SK-N-SH (cell line): Measurements from ENCODE around the gene LRRC45. TPM values are rescaled to one million over a fixed set of nuclear protein-coding genes. Genes with fewer than 3 reads are reported as not detected.

Experiments
- CTCF ChIA-PET: fragments of 300-600, 350-600 bp; formaldehyde crosslinking; extraction: SDS; loops from one replicate; lab custom pipeline; 2021; lab: Yijun Ruan, JAX
- POLR2A ChIA-PET: fragments of 350-600 bp; sonication (Branson Sonifier 250); formaldehyde crosslinking; extraction: SDS; loops from one replicate; lab custom pipeline; 2020; ENCODE audit warnings: antibody characterized with exemption, inconsistent platforms; lab: Yijun Ruan, JAX
- DNase-seq: peaks from one replicate; pipeline ENCODE4 v3.0.0; 2012
- H2AFZ ChIP-seq: fragments of 200-600 bp; sonication (generic); 2 replicates; pipeline ENCODE4 v1.8.1; 2016; ENCODE audit warnings: antibody characterized with exemption, mild to moderate bottlenecking, low read depth
- H3F3A ChIP-seq: fragments of 200-600 bp; sonication (generic); replicated peaks from 2 replicates; pipeline ENCODE3; 2016; ENCODE audit warnings: antibody characterized with exemption, mild to moderate bottlenecking; ENCODE audit not compliant: insufficient read depth
- H3K27ac ChIP-seq, 2 experiments: fragments of 200-500 bp in 1 of 2; fragments of 200-600 bp in 1 of 2; sonication (Bioruptor generic) in 1 of 2; sonication (generic), shearing (Covaris generic) in 1 of 2; 2 replicates each; pipeline versions ENCODE4 v1.5.1 to v1.6.1; 2014 to 2016; ENCODE audit warnings: low read depth in 2 of 2, inconsistent platforms in 1 of 2, low read length in 1 of 2, mild to moderate bottlenecking in 1 of 2, mixed read lengths in 1 of 2
- H3K27me3 ChIP-seq: fragments of 200-600 bp; sonication (generic), shearing (Covaris generic); 2 replicates; pipeline ENCODE4 v1.6.1; 2016; ENCODE audit warnings: mixed run types; ENCODE audit not compliant: insufficient read depth
- H3K36me3 ChIP-seq, 2 experiments: fragments of 200-500 bp in 1 of 2; fragments of 200-600 bp in 1 of 2; sonication (Bioruptor generic) in 1 of 2; sonication (generic) in 1 of 2; replicated peaks in 1 of 2; 2 replicates each; pipeline versions ENCODE3 to v1.5.1; 2014 to 2016; ENCODE audit warnings: low read length in 1 of 2, mild to moderate bottlenecking in 1 of 2; ENCODE audit not compliant: insufficient read depth in 2 of 2, control insufficient read depth in 1 of 2
- H3K4me1 ChIP-seq, 2 experiments: fragments of 200-500 bp in 1 of 2; fragments of 200-600 bp in 1 of 2; sonication (Bioruptor generic) in 1 of 2; sonication (generic), shearing (Covaris generic) in 1 of 2; 2 replicates each; pipeline versions ENCODE4 v1.5.1 to v1.6.1; 2014 to 2016; ENCODE audit warnings: low read depth in 1 of 2, low read length in 1 of 2, mixed run types in 1 of 2; ENCODE audit not compliant: insufficient read depth in 2 of 2, control insufficient read depth in 1 of 2
- H3K4me2 ChIP-seq: fragments of 200-600 bp; sonication (generic), shearing (Covaris generic); 2 replicates; pipeline ENCODE4 v1.6.1; 2017; ENCODE audit warnings: mixed run types
- H3K4me3 ChIP-seq, 2 experiments: fragments of 200-500 bp in 1 of 2; fragments of 200-600 bp in 1 of 2; sonication (Bioruptor generic) in 1 of 2; sonication (generic), shearing (Covaris generic) in 1 of 2; 2 replicates each; pipeline versions ENCODE4 v1.5.1 to v1.8.1; 2014 to 2016; ENCODE audit warnings: low read depth in 2 of 2, inconsistent platforms in 1 of 2, low read length in 1 of 2, mild to moderate bottlenecking in 1 of 2, mixed read lengths in 1 of 2, moderate library complexity in 1 of 2
- H3K79me2 ChIP-seq: fragments of 200-600 bp; sonication (generic); 2 replicates; pipeline ENCODE4 v1.8.1; 2017; ENCODE audit warnings: mild to moderate bottlenecking; ENCODE audit not compliant: insufficient read depth
- H3K9ac ChIP-seq: fragments of 200-600 bp; sonication (generic); 2 replicates; pipeline ENCODE4 v1.6.1; 2017; ENCODE audit warnings: mixed run types
- H3K9me2 ChIP-seq: fragments of 200-600 bp; sonication (generic); 2 replicates; pipeline ENCODE4 v1.6.1; 2017; ENCODE audit warnings: mixed run types
- H3K9me3 ChIP-seq: fragments of 200-600 bp; sonication (generic); 2 replicates; pipeline ENCODE4 v1.6.1; 2017; ENCODE audit warnings: mixed run types, mild to moderate bottlenecking, moderate library complexity
- H4K20me1 ChIP-seq: fragments of 200-600 bp; sonication (generic); 2 replicates; pipeline ENCODE4 v1.6.1; 2017; ENCODE audit warnings: mild to moderate bottlenecking, mixed run types; ENCODE audit not compliant: insufficient read depth
- ELF1 ChIP-seq: IDR thresholded peaks from 2 replicates; pipeline ENCODE4 v1.4.0; 2012
- EP300 ChIP-seq, 2 experiments: IDR thresholded peaks; 2 replicates each; pipeline versions ENCODE4 v1.4.0 to v1.6.1; 2012; ENCODE audit warnings: borderline replicate concordance in 1 of 2, low read depth in 1 of 2, low read length in 1 of 2
- EZH2phosphoT487 ChIP-seq: fragments of 200-600 bp; sonication (generic); IDR thresholded peaks from 2 replicates; pipeline ENCODE4 v1.6.1; 2017; ENCODE audit warnings: low read depth, mixed run types, mild to moderate bottlenecking, antibody characterized with exemption, moderate library complexity, borderline replicate concordance
- FOSL2 ChIP-seq: IDR thresholded peaks from 2 replicates; pipeline ENCODE4 v1.4.0; 2012; ENCODE audit warnings: low read depth, mild to moderate bottlenecking, moderate library complexity, borderline replicate concordance
- FOXJ3 ChIP-seq: sonication (generic); formaldehyde crosslinking; IDR thresholded peaks from 2 replicates; pipeline ENCODE4 v1.5.1; 2020; ENCODE audit warnings: mild to moderate bottlenecking, missing genetic modification reagents
- GABPA ChIP-seq: IDR thresholded peaks from 2 replicates; pipeline ENCODE4 v1.4.0; 2012; ENCODE audit warnings: low read depth, mild to moderate bottlenecking
- GATA2 ChIP-seq: sonication (generic); formaldehyde crosslinking; IDR thresholded peaks from 2 replicates; pipeline ENCODE4 v1.5.0; 2020; ENCODE audit warnings: mild to moderate bottlenecking, missing genetic modification reagents
- JUND ChIP-seq: IDR thresholded peaks from 2 replicates; pipeline ENCODE4 v1.4.0; 2012
- MEF2A ChIP-seq: IDR thresholded peaks from 2 replicates; pipeline ENCODE4 v1.4.0; 2012; ENCODE audit warnings: low read depth, borderline replicate concordance
- MXI1 ChIP-seq: IDR thresholded peaks from 2 replicates; pipeline ENCODE4 v1.6.1; 2012; ENCODE audit warnings: mild to moderate bottlenecking, low read depth, low read length, improper control_type of control experiment
- PBX3 ChIP-seq: IDR thresholded peaks from 2 replicates; pipeline ENCODE4; 2012
- RAD21 ChIP-seq: IDR thresholded peaks from 2 replicates; pipeline ENCODE4 v1.6.1; 2012; ENCODE audit warnings: mild to moderate bottlenecking, low read length
- RCOR1 ChIP-seq: fragments of 150-350 bp; IDR thresholded peaks from 2 replicates; pipeline ENCODE4 v1.6.1; 2017; ENCODE audit warnings: antibody characterized with exemption, low read length
- REST ChIP-seq: IDR thresholded peaks from 2 replicates; pipeline ENCODE4 v1.6.1; 2012; ENCODE audit warnings: mild to moderate bottlenecking, low read depth, low read length, moderate library complexity
- SIN3A ChIP-seq: IDR thresholded peaks from 2 replicates; pipeline ENCODE4 v1.6.1; 2012; ENCODE audit warnings: low read depth, mild to moderate bottlenecking, low read length, moderate library complexity, borderline replicate concordance
- SMC3 ChIP-seq: IDR thresholded peaks from 2 replicates; pipeline ENCODE4 v1.6.1; 2012; ENCODE audit warnings: low read depth, low read length, improper control_type of control experiment
- YY1 ChIP-seq: IDR thresholded peaks from 2 replicates; pipeline ENCODE4 v1.4.0; 2012; ENCODE audit warnings: low read depth, mild to moderate bottlenecking
- ZBTB33 ChIP-seq: IDR thresholded peaks from 2 replicates; pipeline ENCODE4 v1.4.0; 2012; ENCODE audit warnings: low read depth, borderline replicate concordance
- WGBS: methylation state at CpG from one replicate; pipeline ENCODE4 v1.1.6; 2017; ENCODE audit warnings: low lambda C conversion rate; 5-methylcytosine and 5-hydroxymethylcytosine counted together
- polyA plus RNA-seq, 3 experiments: library from polyadenylated mRNA; depleted of rRNA; stranded (reverse); fragments of >200 nt; gene quantifications; 2 replicates each; pipeline ENCODE4 v1.2.3, GENCODE V29; 2012
- TF ChIP-seq, protein P1 (sequence below): fragments of 200-600 bp; sonication (generic); IDR thresholded peaks from 2 replicates; pipeline ENCODE4 v1.6.1; 2017; ENCODE audit warnings: antibody characterized with exemption, mild to moderate bottlenecking, moderate library complexity

The LRRC45 gene
- polyA plus RNA-seq, 1 of the 3 experiments (the other 2 are of a cell fraction): 31.5 TPM

- Histone ChIP-seq H3K9ac (no peak overlapping the region), H3K27me3 (no peaks in the 10 kb centered on the region), H3K4me3 (no peak overlapping the region)
- TF ChIP-seq GATA2: no peak
- no peak for TF ChIP-seq RCOR1
- TF ChIP-seq ZBTB33: no peak
- TF ChIP-seq SIN3A: no peak
- TF ChIP-seq, protein P1, sequence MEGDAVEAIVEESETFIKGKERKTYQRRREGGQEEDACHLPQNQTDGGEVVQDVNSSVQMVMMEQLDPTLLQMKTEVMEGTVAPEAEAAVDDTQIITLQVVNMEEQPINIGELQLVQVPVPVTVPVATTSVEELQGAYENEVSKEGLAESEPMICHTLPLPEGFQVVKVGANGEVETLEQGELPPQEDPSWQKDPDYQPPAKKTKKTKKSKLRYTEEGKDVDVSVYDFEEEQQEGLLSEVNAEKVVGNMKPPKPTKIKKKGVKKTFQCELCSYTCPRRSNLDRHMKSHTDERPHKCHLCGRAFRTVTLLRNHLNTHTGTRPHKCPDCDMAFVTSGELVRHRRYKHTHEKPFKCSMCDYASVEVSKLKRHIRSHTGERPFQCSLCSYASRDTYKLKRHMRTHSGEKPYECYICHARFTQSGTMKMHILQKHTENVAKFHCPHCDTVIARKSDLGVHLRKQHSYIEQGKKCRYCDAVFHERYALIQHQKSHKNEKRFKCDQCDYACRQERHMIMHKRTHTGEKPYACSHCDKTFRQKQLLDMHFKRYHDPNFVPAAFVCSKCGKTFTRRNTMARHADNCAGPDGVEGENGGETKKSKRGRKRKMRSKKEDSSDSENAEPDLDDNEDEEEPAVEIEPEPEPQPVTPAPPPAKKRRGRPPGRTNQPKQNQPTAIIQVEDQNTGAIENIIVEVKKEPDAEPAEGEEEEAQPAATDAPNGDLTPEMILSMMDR: no peak
- TF ChIP-seq FOSL2: no peak
- no peak for TF ChIP-seq MEF2A
- no peak for TF ChIP-seq YY1
- no peak for TF ChIP-seq MXI1
- no peak for TF ChIP-seq GABPA
- no peak for TF ChIP-seq SMC3
- no peak for TF ChIP-seq REST
- no peak for TF ChIP-seq FOXJ3 (CRISPR knock-in tag)
- no peak for TF ChIP-seq JUND
- no peak for TF ChIP-seq PBX3
- TF ChIP-seq EZH2phosphoT487: no peak
- no peak for TF ChIP-seq EP300 (IDR thresholded peaks at IDR 0.05; ENCODE audit: borderline replicate concordance in 1 of 2, low read depth in 1 of 2, low read length in 1 of 2)
- TF ChIP-seq ELF1: no peak
- no peak for TF ChIP-seq RAD21
- TF ChIP-seq, all 33 proteins: peak for 0
- Histone ChIP-seq H3K9me2 (no peaks in the 10 kb centered on the region), H3K79me2 (peaks cover 49% of the 10 kb centered on the region), H2AFZ (no peak overlapping the region), H3F3A (peaks cover 20% of the 10 kb centered on the region), H3K9me3 (no peaks in the 10 kb centered on the region), H4K20me1 (peaks cover 14% of the 10 kb centered on the region; the same call in 1 of the 2 replicates), H3K27ac (no peak overlapping the region; a peak in 1 of 4 replicates), H3K36me3 (peaks cover 29 to 72% of the 10 kb centered on the region in 2 experiments), H3K4me1 (peaks cover 0 to 30% of the 10 kb centered on the region in 2 experiments; a peak in 2 of 4 replicates), H3K4me2 (no peak overlapping the region)
- ChIA-PET POLR2A (interaction anchor here (1.0 to 1.6 kb wide), 2 partner anchors 9 to 44 kb away, joined by 4 read pairs; partner anchors contain the start of gene FASN), CTCF (interaction anchor here (0.8 to 5.1 kb wide), 10 partner anchors 15 to 100 kb away, joined by 3 to 24 read pairs (median 3); partner anchors contain the start of gene DCXR)
- whole genome bisulfite sequencing: 93% methylated on average over 28 of the region's 38 CpGs
- no peak for DNase-seq
These were observed 31.4 kb downstream of the LRRC45 start for GRCh38 chr17:82054351-82055022.
